CD14-positive monocyte (primary cell): ENCODE data around the gene PIK3C2B. TPM values are rescaled to one million over a fixed set of nuclear protein-coding genes. Genes with fewer than 3 reads are reported as not detected.

Experiments
- DNase-seq, 3 donors: peaks; one replicate each; pipeline ENCODE4 v3.0.0-alpha.2; 2011 to 2022
- H2AFZ ChIP-seq: 2 replicates; pipeline ENCODE4 v1.6.0; 2012; ENCODE audit warnings: mild to moderate bottlenecking, low read depth, low read length, inconsistent platforms; ENCODE audit not compliant: insufficient read depth, poor library complexity, severe bottlenecking
- H3K27ac ChIP-seq, 2 donors: 1 replicate in 1 of 2; 2 replicates in 1 of 2; pipeline ENCODE4 v1.5.1; 2012 to 2013; ENCODE audit warnings: low read length in 2 of 2, control low read depth in 1 of 2, inconsistent platforms in 1 of 2, low read depth in 1 of 2, mild to moderate bottlenecking in 1 of 2
- H3K27me3 ChIP-seq, 2 donors: one replicate each; pipeline versions ENCODE4 v1.6.0 to v1.6.1; 2011 to 2013; ENCODE audit warnings: low read length in 2 of 2; ENCODE audit not compliant: control insufficient read depth in 2 of 2, insufficient read depth in 2 of 2
- H3K36me3 ChIP-seq, 2 donors: replicated peaks in 1 of 2; 1 replicate in 1 of 2; 2 replicates in 1 of 2; pipeline versions ENCODE4 v1.5.1 to v1.6.1; 2012 to 2013; ENCODE audit warnings: low read length in 2 of 2, control low read depth in 1 of 2, inconsistent platforms in 1 of 2, mild to moderate bottlenecking in 1 of 2; ENCODE audit not compliant: insufficient read depth in 2 of 2, control insufficient read depth in 1 of 2
- H3K4me1 ChIP-seq, 2 donors: 1 replicate in 1 of 2; 2 replicates in 1 of 2; pipeline versions ENCODE4 v1.5.1 to v1.6.1; 2012 to 2013; ENCODE audit warnings: low read length in 2 of 2, control low read depth in 1 of 2, inconsistent platforms in 1 of 2, mild to moderate bottlenecking in 1 of 2, moderate library complexity in 1 of 2; ENCODE audit not compliant: insufficient read depth in 2 of 2, control insufficient read depth in 1 of 2
- H3K4me2 ChIP-seq: replicated peaks from 2 replicates; pipeline ENCODE3; 2012; ENCODE audit warnings: low read length, moderate library complexity, mild to moderate bottlenecking; ENCODE audit not compliant: poor library complexity, severe bottlenecking; ENCODE audit errors: extremely low read depth
- H3K4me3 ChIP-seq, 3 experiments: fragments of 200-600 bp in 1 of 3; sonication (generic) in 1 of 3; replicated peaks in 1 of 3; 1 replicate in 2 of 3; 2 replicates in 1 of 3; pipeline ENCODE4 v1.5.1; 2011 to 2013; ENCODE audit warnings: low read length in 3 of 3, mild to moderate bottlenecking in 3 of 3, control low read depth in 2 of 3, low read depth in 2 of 3, inconsistent platforms in 1 of 3, moderate library complexity in 1 of 3
- H3K79me2 ChIP-seq: 2 replicates; pipeline ENCODE4 v1.6.0; 2012; ENCODE audit warnings: mild to moderate bottlenecking, control low read depth, inconsistent platforms, low read length, moderate library complexity; ENCODE audit not compliant: insufficient read depth
- H3K9ac ChIP-seq: 2 replicates; pipeline ENCODE4 v1.6.0; 2017; ENCODE audit warnings: low read length, mild to moderate bottlenecking; ENCODE audit not compliant: insufficient read depth, poor library complexity, severe bottlenecking
- H3K9me3 ChIP-seq, 2 donors: replicated peaks in 1 of 2; 1 replicate in 1 of 2; 2 replicates in 1 of 2; pipeline versions ENCODE4 v1.5.1 to v1.6.1; 2012 to 2013; ENCODE audit warnings: low read length in 2 of 2, control low read depth in 1 of 2; ENCODE audit not compliant: control insufficient read depth in 1 of 2, insufficient read depth in 1 of 2
- H4K20me1 ChIP-seq: 2 replicates; pipeline ENCODE4 v1.6.0; 2012; ENCODE audit warnings: mild to moderate bottlenecking, low read length, control low read depth, moderate library complexity; ENCODE audit not compliant: insufficient read depth
- H3K27ac Mint-ChIP-seq, 7 donors: one replicate each; pipeline ENCODE4 v1.8.0; 2020; ENCODE audit warnings: mild to moderate bottlenecking in 7 of 7, mixed read lengths in 7 of 7, moderate library complexity in 6 of 7, inconsistent platforms in 2 of 7
- H3K27me3 Mint-ChIP-seq, 3 donors: one replicate each; pipeline ENCODE4 v1.8.0; 2021 to 2022; ENCODE audit warnings: low read depth in 3 of 3, mild to moderate bottlenecking in 3 of 3, mixed read lengths in 3 of 3, moderate library complexity in 3 of 3, inconsistent platforms in 1 of 3
- H3K36me3 Mint-ChIP-seq, 2 donors: one replicate each; pipeline ENCODE4 v1.8.0; 2020; ENCODE audit warnings: mixed read lengths in 2 of 2, inconsistent platforms in 1 of 2, mild to moderate bottlenecking in 1 of 2
- H3K4me1 Mint-ChIP-seq: one replicate; pipeline ENCODE4 v1.8.0; 2020; ENCODE audit warnings: mild to moderate bottlenecking, mixed read lengths
- H3K4me3 Mint-ChIP-seq, 2 donors: one replicate each; pipeline ENCODE4 v1.8.0; 2020; ENCODE audit warnings: mild to moderate bottlenecking in 2 of 2, mixed read lengths in 2 of 2, moderate library complexity in 1 of 2
- H3K9me3 Mint-ChIP-seq, 7 donors: one replicate each; pipeline ENCODE4 v1.8.0; 2020 to 2022; ENCODE audit warnings: mixed read lengths in 7 of 7, mild to moderate bottlenecking in 6 of 7, moderate library complexity in 6 of 7, inconsistent platforms in 2 of 7
- WGBS: methylation state at CpG from one replicate; pipeline ENCODE4 v1.1.5; 2013; ENCODE audit warnings: missing lambda C conversion rate; ENCODE audit not compliant: insufficient coverage; 5-methylcytosine and 5-hydroxymethylcytosine counted together
- intact Hi-C, 2 donors: fragments of 100-400 bp; cut with micrococcal nuclease; formaldehyde crosslinking; loops; one replicate each; pipeline versions ENCODE4 v1.15.0 to v1.15.1; 2023
- polyA plus RNA-seq, 3 donors: library from polyadenylated mRNA; depleted of rRNA in 1 of 3; unstranded in 2 of 3; stranded (reverse) in 1 of 3; fragments of 300-500 nt in 2 of 3; fragments of >200 nt in 1 of 3; fragmentation: Illumina TruSeq in 2 of 3; gene quantifications; 1 replicate in 2 of 3; 2 replicates in 1 of 3; pipeline ENCODE4 v1.2.3, GENCODE V29; 2012 to 2021
- TF ChIP-seq, protein P1 (sequence below): fragments of 200-600 bp; IDR thresholded peaks from one replicate; pipeline ENCODE4 v1.8.0; 2022; ENCODE audit warnings: antibody characterized with exemption, mild to moderate bottlenecking

PIK3C2B gene
- polyA plus RNA-seq, 3 donors: 0.04 to 1.4 TPM; not detected in 1

DNA sequence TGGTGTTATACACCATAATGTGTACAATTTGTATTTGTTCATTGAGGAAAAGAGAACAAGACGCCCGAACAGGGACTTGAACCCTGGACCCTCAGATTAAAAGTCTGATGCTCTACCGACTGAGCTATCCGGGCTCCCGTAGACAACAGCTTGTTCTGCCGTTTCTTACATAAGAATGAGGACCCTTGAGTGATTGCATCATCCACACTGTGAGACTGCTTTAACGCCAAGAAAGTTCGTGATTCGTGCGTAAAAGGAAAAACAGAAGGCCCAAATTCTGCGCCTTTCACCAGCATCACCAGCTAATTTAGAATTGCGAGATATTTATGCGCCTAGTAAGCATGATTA is 12.3 kb upstream of the PIK3C2B start:
- TF ChIP-seq, protein P1, sequence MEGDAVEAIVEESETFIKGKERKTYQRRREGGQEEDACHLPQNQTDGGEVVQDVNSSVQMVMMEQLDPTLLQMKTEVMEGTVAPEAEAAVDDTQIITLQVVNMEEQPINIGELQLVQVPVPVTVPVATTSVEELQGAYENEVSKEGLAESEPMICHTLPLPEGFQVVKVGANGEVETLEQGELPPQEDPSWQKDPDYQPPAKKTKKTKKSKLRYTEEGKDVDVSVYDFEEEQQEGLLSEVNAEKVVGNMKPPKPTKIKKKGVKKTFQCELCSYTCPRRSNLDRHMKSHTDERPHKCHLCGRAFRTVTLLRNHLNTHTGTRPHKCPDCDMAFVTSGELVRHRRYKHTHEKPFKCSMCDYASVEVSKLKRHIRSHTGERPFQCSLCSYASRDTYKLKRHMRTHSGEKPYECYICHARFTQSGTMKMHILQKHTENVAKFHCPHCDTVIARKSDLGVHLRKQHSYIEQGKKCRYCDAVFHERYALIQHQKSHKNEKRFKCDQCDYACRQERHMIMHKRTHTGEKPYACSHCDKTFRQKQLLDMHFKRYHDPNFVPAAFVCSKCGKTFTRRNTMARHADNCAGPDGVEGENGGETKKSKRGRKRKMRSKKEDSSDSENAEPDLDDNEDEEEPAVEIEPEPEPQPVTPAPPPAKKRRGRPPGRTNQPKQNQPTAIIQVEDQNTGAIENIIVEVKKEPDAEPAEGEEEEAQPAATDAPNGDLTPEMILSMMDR: no peak
- Mint-ChIP-seq H3K36me3 (no peaks in the 10 kb centered on the region), H3K27ac (peak overlapping the region; percentile 85 to 95 (median 93)), H3K4me1 (peaks cover 37% of the 10 kb centered on the region), H3K27me3 (peaks cover 0 to 2% (median 0%) of the 10 kb centered on the region in 3 donors), H3K9me3 (peaks cover 0 to 4% (median 2%) of the 10 kb centered on the region in 7 donors), H3K4me3 (peak overlapping the region; percentile 92 to 95)
- Histone ChIP-seq H3K9ac (peak overlapping the region; percentile 73), H3K9me3 (no peaks in the 10 kb centered on the region), H3K36me3 (no peaks in the 10 kb centered on the region), H2AFZ (peak overlapping the region; percentile 80), H4K20me1 (no peaks in the 10 kb centered on the region), H3K4me1 (peaks cover 32 to 38% of the 10 kb centered on the region in 2 donors), H3K79me2 (no peaks in the 10 kb centered on the region), H3K4me2 (peak overlapping the region; percentile 84), H3K27ac (peak overlapping the region; percentile 72 to 91), H3K4me3 (peak overlapping the region; percentile 53 to 96 (median 88)), H3K27me3 (no peaks in the 10 kb centered on the region)
- peak; percentile 93 to 94 (median 93) for DNase-seq
- WGBS: 0% methylated on average over 10 of the region's 13 CpGs
- intact Hi-C loops: loop anchor here in 1 of 2 donors (5.0 kb wide), 1 partner anchor 95 kb away; the partner anchor contains the start of gene PPP1R15B

DNA sequence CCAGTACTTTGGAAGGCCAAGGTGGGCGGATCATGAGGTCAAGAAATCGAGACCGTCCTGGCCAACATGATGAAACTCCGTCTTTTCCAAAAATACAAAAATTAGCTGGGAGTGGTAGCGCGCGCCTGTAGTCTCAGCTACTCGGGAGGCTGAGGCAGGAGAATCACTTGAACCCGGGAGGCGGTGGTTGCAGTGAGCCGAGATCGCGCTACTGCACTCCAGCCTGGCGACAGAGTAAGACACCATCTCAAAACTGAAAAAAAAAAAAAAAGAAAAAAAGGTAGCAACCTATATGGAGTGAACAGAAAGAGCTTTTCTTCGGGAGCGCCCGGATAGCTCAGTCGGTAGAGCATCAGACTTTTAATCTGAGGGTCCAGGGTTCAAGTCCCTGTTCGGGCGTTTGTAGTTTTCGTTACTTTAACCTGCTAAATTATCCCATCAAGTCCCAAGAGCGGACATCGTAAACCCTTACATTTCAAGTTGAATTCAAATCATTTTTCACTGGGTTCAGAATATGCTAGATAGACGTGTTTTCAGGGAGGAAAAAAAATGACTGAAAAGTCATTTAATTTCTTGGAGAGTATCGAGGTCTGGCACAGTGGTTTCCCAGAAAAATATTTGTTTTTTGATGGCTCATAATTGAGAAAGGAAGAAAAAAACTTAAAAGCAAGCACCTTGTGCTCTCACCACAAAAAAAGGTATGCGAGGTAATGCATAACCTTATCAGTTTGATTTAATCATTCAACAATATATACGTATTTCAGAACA is 11.8 kb upstream of the PIK3C2B start:
- Histone ChIP-seq H3K9me3 (no peaks in the 10 kb centered on the region), H2AFZ (peak overlapping the region; percentile 77), H3K27ac (peak overlapping the region; percentile 60 to 91), H3K4me3 (peak overlapping the region; percentile 53 to 96 (median 88)), H3K4me1 (peaks cover 26 to 33% of the 10 kb centered on the region in 2 donors), H4K20me1 (no peaks in the 10 kb centered on the region), H3K4me2 (peak overlapping the region; percentile 84), H3K36me3 (no peaks in the 10 kb centered on the region), H3K27me3 (no peaks in the 10 kb centered on the region), H3K79me2 (no peaks in the 10 kb centered on the region), H3K9ac (peak overlapping the region; percentile 48)
- TF ChIP-seq, protein P1: no peak
- Mint-ChIP-seq H3K9me3 (peaks cover 0 to 4% (median 2%) of the 10 kb centered on the region in 7 donors), H3K27ac (peak overlapping the region; percentile 85 to 95 (median 91)), H3K4me1 (peaks cover 32% of the 10 kb centered on the region), H3K36me3 (no peaks in the 10 kb centered on the region), H3K27me3 (peaks cover 0 to 2% (median 0%) of the 10 kb centered on the region in 3 donors), H3K4me3 (peak overlapping the region; percentile 93 to 95)
- 2% methylated on average over 7 of the region's 27 CpGs for WGBS
- DNase-seq: peak; percentile 66 to 82 (median 78)
- intact Hi-C loops: loop anchor here in 1 of 2 donors (5.0 kb wide), 1 partner anchor 94 kb away; the partner anchor contains the start of gene PPP1R15B
